KOPT-K1 (cell line): ENCODE measurements around the gene ZBTB9.

Experiments used
- H3K27ac ChIP-seq: fragments of 200-600 bp; sonication (generic); 2 replicates; pipeline ENCODE4 v1.5.1; 2016; ENCODE audit warnings: antibody characterized with exemption, mild to moderate bottlenecking, low read depth, low read length; ENCODE audit not compliant: poor library complexity, severe bottlenecking
- H3K36me3 ChIP-seq: fragments of 200-600 bp; sonication (generic); 2 replicates; pipeline ENCODE4 v1.5.1; 2017; ENCODE audit warnings: antibody characterized with exemption, mild to moderate bottlenecking, low read length, moderate library complexity; ENCODE audit not compliant: insufficient read depth
- H3K9me3 ChIP-seq: fragments of 200-600 bp; sonication (generic); 2 replicates; pipeline ENCODE4 v1.5.1; 2017; ENCODE audit warnings: antibody characterized with exemption, low read length, mild to moderate bottlenecking; ENCODE audit not compliant: insufficient read depth, poor library complexity, severe bottlenecking

The ZBTB9 gene

DNA sequence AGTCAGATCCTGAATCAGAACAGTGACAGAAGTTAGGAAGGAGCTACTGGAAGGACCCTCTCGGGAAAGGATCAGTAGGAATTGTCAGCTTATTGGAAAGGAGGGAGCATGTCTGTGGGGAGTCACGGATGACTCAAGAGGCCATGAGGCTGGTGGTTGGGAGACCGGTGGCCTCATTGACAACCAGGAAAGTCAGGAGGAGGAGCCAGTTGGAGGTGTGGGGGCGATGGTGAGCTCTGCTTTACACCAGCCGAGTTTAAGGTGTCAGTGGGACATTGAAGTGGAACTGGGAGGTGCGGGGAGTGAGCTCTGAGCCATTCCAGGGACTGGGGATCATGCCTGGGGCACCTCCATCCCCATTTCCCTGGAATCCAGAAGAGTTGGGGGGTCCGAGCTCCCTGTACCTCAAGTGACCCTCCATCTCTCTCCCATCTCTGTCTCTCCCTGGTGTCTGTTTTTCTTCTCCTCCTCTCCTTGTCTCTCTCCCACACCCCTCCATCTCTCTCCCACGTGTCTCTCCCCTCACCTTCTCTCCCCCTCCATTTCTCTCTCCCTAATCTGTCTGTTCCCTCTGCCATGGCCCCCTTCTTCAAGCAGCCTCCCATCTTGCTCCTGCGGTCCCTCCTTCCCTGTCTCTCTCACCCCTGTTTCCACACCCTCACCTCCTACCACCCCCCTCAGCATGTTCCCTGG is 14.3 kb upstream of the ZBTB9 start:
- no peak overlapping the region for H3K27ac ChIP-seq
- peaks cover 100% of the 10 kb centered on the region for H3K36me3 ChIP-seq
- H3K9me3 ChIP-seq: no peaks in the 10 kb centered on the region

- H3K27ac ChIP-seq: no peak overlapping the region
- H3K36me3 ChIP-seq: peaks cover 100% of the 10 kb centered on the region
- no peaks in the 10 kb centered on the region for H3K9me3 ChIP-seq
Observed at GRCh38 chr6:33440649-33441309, 13.6 kb upstream of the ZBTB9 start.

DNA sequence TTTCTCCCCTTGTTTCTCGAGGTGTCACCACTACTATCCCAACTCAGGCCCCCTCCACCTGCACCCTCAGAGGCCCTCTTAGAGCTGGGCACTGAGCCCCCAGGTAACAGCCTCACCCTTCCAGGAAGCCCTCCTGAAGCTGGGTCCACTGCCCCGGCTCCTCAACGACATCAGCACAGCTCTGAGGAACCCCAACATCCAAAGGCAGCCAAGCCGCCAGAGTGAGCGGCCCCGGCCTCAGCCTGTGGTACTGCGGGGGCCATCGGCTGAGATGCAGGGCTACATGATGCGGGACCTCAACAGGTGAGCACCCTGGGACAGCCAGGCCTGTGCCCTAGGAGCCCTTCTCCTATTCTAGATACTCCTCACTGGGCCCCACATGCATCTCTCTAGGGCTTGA is 12.9 kb upstream of the ZBTB9 start:
- Histone ChIP-seq H3K36me3 (peaks cover 100% of the 10 kb centered on the region), H3K27ac (no peak overlapping the region), H3K9me3 (no peaks in the 10 kb centered on the region)

GRCh38 chr6:33442283-33442682 is 12.1 kb upstream of the ZBTB9 start:
- Histone ChIP-seq H3K9me3 (no peaks in the 10 kb centered on the region), H3K36me3 (peaks cover 100% of the 10 kb centered on the region)

DNA sequence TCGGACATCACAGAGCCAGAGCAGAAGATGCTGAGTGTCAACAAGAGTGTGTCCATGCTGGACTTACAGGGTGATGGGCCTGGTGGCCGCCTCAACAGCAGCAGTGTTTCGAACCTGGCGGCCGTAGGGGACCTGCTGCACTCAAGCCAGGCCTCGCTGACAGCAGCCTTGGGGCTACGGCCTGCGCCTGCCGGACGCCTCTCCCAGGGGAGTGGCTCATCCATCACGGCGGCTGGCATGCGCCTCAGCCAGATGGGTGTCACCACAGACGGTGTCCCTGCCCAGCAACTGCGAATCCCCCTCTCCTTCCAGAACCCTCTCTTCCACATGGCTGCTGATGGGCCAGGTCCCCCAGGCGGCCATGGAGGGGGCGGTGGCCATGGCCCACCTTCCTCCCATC is 11.4 kb upstream of the ZBTB9 start:
- Histone ChIP-seq H3K36me3 (peaks cover 100% of the 10 kb centered on the region), H3K9me3 (no peaks in the 10 kb centered on the region)

More at GRCh38 chr6:33442283-33442682, 12.1 kb upstream of the ZBTB9 start:
- H3K27ac ChIP-seq: no peak overlapping the region

DNA sequence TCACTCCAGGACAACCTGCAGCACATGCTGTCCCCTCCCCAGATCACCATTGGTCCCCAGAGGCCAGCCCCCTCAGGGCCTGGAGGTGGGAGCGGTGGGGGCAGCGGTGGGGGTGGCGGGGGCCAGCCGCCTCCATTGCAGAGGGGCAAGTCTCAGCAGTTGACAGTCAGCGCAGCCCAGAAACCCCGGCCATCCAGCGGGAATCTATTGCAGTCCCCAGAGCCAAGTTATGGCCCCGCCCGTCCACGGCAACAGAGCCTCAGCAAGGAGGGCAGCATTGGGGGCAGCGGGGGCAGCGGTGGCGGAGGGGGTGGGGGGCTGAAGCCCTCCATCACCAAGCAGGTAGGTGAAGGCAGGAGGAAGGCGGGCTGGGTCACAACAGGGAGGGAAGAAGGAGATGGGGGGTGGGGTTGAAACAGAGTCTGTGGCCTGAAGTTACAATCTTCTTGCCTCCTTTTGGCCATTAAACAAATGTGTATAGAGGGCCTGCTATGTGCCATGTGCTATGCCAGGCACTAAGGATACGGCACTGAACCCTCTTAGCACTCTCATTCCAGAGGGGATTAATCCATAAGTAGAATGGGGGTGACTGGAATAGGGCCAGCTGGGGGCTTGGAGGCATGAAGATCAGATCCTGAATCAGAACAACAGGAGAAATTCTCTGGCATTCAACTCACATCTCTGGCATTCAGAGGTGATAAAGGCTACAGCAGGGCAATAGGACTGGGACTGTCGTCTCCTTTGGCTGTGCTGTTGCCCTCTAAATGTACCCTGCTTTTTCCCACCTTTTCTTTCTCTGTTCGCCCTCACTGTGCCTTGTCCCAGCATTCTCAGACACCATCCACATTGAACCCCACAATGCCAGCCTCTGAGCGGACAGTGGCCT is 10.5 kb upstream of the ZBTB9 start:
- no peaks in the 10 kb centered on the region for H3K9me3 ChIP-seq
- no peak overlapping the region for H3K27ac ChIP-seq
- H3K36me3 ChIP-seq: peaks cover 100% of the 10 kb centered on the region

More for the DNA sequence above, 11.4 kb upstream of the ZBTB9 start:
- H3K27ac ChIP-seq: no peak overlapping the region

- Histone ChIP-seq H3K9me3 (no peaks in the 10 kb centered on the region), H3K36me3 (peaks cover 100% of the 10 kb centered on the region), H3K27ac (no peak overlapping the region)
Observed at GRCh38 chr6:33445119-33445603, 9.2 kb upstream of the ZBTB9 start.

GRCh38 chr6:33446356-33446755 is 8.0 kb upstream of the ZBTB9 start:
- Histone ChIP-seq H3K9me3 (no peaks in the 10 kb centered on the region), H3K27ac (no peak overlapping the region), H3K36me3 (peaks cover 88% of the 10 kb centered on the region)

GRCh38 chr6:33450434-33450833 is 3.9 kb upstream of the ZBTB9 start:
- peaks cover 54% of the 10 kb centered on the region for H3K36me3 ChIP-seq
- H3K27ac ChIP-seq: no peak overlapping the region
- H3K9me3 ChIP-seq: no peaks in the 10 kb centered on the region

- H3K27ac ChIP-seq: no peak overlapping the region
- peaks cover 54% of the 10 kb centered on the region for H3K36me3 ChIP-seq
- H3K9me3 ChIP-seq: no peaks in the 10 kb centered on the region
Observed at GRCh38 chr6:33451606-33452005, 2.8 kb upstream of the ZBTB9 start.

GRCh38 chr6:33452496-33452895 is 1.9 kb upstream of the ZBTB9 start:
- H3K27ac ChIP-seq: peak overlapping the region; percentile 62
- peaks cover 48% of the 10 kb centered on the region for H3K36me3 ChIP-seq
- H3K9me3 ChIP-seq: no peaks in the 10 kb centered on the region

DNA sequence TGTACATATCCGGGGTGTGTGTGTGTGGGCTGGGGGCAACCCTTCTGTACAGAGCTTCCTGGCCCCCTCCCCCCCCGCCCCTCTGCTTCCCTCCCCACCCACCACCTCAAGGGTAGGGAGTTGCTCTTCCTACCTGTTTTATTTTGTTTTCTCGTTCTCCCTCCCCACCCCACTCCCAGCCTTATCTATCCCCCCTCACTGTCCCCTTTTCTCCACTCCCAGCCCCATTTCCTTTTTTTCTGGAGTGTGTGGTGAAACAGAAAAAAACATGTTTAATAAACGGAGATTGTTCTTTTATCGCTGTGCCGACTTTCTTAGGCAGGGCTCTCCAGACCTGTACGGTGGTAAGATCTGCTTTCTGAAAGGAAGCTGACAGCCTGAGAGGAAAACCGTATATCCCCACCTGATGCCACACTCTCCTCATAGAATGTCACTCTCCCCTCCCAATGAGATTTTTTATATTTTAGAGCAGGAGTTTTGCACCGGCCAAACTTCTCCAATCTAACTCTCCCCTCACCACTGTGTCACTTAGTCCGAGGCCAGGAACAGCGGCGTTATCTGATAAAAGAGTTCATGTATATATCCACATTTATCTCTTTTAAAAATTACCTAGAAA is 875 bp upstream of the ZBTB9 start:
- Histone ChIP-seq H3K36me3 (peaks cover 38% of the 10 kb centered on the region), H3K9me3 (no peaks in the 10 kb centered on the region), H3K27ac (peak overlapping the region; percentile 62)

DNA sequence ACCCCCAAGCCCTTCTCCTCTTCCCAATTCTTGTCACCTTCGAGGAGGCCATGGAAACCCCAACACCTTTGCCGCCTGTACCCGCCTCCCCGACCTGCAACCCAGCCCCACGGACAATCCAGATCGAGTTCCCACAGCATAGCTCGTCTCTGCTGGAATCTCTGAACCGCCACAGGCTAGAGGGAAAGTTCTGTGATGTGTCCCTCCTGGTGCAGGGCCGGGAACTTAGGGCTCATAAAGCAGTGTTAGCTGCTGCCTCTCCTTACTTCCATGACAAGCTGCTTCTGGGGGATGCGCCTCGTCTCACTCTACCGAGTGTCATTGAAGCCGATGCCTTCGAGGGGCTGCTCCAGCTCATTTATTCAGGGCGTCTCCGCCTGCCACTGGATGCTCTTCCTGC is 675 bp downstream of the ZBTB9 start:
- no peaks in the 10 kb centered on the region for H3K9me3 ChIP-seq
- H3K36me3 ChIP-seq: peaks cover 22% of the 10 kb centered on the region
- H3K27ac ChIP-seq: peak overlapping the region; percentile 62

DNA sequence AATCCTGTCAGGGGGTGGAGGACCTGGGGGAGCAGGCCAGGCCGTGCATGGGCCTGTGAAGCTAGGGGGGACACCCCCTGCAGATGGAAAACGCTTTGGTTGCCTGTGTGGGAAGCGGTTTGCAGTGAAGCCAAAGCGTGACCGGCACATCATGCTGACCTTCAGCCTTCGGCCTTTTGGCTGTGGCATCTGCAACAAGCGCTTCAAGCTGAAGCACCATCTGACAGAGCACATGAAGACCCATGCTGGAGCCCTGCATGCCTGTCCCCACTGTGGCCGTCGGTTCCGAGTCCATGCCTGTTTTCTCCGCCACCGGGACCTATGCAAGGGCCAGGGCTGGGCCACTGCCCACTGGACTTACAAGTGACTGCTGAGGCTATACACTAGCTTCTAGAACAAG is 1.8 kb downstream of the ZBTB9 start:
- H3K27ac ChIP-seq: no peak overlapping the region
- H3K36me3 ChIP-seq: peaks cover 21% of the 10 kb centered on the region
- H3K9me3 ChIP-seq: no peaks in the 10 kb centered on the region

DNA sequence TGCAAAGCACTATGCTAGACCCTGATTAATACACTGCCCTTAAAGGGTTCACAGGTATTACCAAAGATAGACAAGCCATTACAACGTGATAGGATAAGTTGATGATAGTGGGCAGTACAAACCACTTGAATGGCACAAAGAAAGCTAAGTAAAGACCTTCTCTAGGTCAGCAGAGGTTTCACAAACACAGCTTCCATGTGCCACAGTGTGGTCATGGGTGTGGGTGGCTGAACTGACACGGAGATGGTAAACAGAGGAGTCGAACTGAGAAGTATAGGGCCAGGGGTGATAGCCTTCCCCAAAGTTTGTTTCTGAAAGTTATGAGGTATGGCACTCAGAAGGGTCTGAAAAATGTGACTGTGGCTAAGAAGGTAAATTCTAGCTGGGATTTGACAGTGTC is 4.3 kb downstream of the ZBTB9 start:
- Histone ChIP-seq H3K9me3 (no peaks in the 10 kb centered on the region), H3K27ac (no peak overlapping the region), H3K36me3 (peaks cover 15% of the 10 kb centered on the region)
